ENCODE measurements around the gene THRB. TPM values are rescaled to one million over a fixed set of nuclear protein-coding genes. Genes with fewer than 3 reads are reported as not detected.

Gene THRB
- total RNA-seq, 5 donors from 2014 or later (not counting 1 experiment from before 2014, with no cell fraction given) = 0.03 to 0.29 (median 0.19) TPM; not detected in 2

DNA sequence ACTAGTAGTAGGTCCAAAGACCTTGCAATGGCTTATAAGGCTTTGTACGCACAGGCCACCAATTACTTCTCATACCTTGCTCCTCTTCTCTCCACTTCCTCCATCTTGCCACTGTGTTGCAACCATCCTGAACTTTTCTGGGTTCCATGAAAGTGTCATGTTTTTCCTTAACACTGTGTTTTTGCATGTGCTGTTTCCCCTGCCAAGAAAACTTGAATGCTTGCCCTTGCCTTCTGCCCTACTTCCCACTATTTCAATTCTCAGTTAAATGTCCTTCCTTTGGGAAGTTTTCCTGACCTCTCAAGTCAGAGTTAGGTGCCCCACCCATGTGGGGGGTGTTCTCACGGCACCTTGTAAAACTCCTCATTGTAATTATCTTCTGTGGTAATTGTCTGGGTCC is 182.8 kb downstream of the THRB start:
- Mint-ChIP-seq H3K27ac (no peak overlapping the region), H3K36me3 (no peaks in the 10 kb centered on the region), H3K27me3 (peaks cover 7 to 10% of the 10 kb centered on the region in 2 donors), H3K9me3 (peaks cover 0 to 6% (median 0%) of the 10 kb centered on the region in 3 donors), H3K4me3 (no peak overlapping the region), H3K4me1 (no peaks in the 10 kb centered on the region)
- no peak overlapping the region for H3K4me3 ChIP-seq (ENCODE audit: control insufficient read depth in 1 of 2, extremely low read depth in 1 of 2, low read length in 1 of 2)
- no peak overlapping the region for H3K27ac ChIP-seq (ENCODE audit: low read length)
- no peak for ATAC-seq (replicated peaks in 1 of 4)
- DNase-seq = no peak
- H3K36me3 ChIP-seq (ENCODE audit: control insufficient read depth in 2 of 2, extremely low read depth in 1 of 2, insufficient read depth in 1 of 2, low read length in 1 of 2) = no peaks in the 10 kb centered on the region
- H3K27me3 ChIP-seq (replicated peaks in 1 of 2; ENCODE audit: control insufficient read depth in 2 of 2, extremely low read depth in 1 of 2, insufficient read depth in 2 of 2, low read length in 1 of 2) = no peaks in the 10 kb centered on the region
- no peaks in the 10 kb centered on the region for H3K9me3 ChIP-seq
- 100% methylated on average over 1 of the region's 2 CpGs for WGBS (ENCODE audit: insufficient coverage)
- H3K4me1 ChIP-seq (ENCODE audit: control insufficient read depth in 1 of 2, extremely low read depth in 1 of 2, insufficient read depth in 2 of 2, low read length in 2 of 2) = no peaks in the 10 kb centered on the region
- ChIA-PET POLR2A (no interaction called here), CTCF (no interaction called here)

- Mint-ChIP-seq H3K36me3 (no peaks in the 10 kb centered on the region), H3K27ac (no peak overlapping the region), H3K4me3 (no peak overlapping the region), H3K4me1 (no peaks in the 10 kb centered on the region), H3K27me3 (peaks cover 1 to 3% of the 10 kb centered on the region in 2 donors), H3K9me3 (peaks cover 0 to 6% (median 0%) of the 10 kb centered on the region in 3 donors)
- no peak for DNase-seq
- H3K9me3 ChIP-seq = no peaks in the 10 kb centered on the region
- H3K27ac ChIP-seq (ENCODE audit: low read length) = no peak overlapping the region
- ChIA-PET POLR2A (no interaction called here), CTCF (no interaction called here)
- ATAC-seq (replicated peaks in 1 of 4) = no peak
- no peaks in the 10 kb centered on the region for H3K36me3 ChIP-seq (ENCODE audit: control insufficient read depth in 2 of 2, extremely low read depth in 1 of 2, insufficient read depth in 1 of 2, low read length in 1 of 2)
- H3K27me3 ChIP-seq (replicated peaks in 1 of 2; ENCODE audit: control insufficient read depth in 2 of 2, extremely low read depth in 1 of 2, insufficient read depth in 2 of 2, low read length in 1 of 2) = no peaks in the 10 kb centered on the region
- H3K4me3 ChIP-seq (ENCODE audit: control insufficient read depth in 1 of 2, extremely low read depth in 1 of 2, low read length in 1 of 2) = no peak overlapping the region
- H3K4me1 ChIP-seq (ENCODE audit: control insufficient read depth in 1 of 2, extremely low read depth in 1 of 2, insufficient read depth in 2 of 2, low read length in 2 of 2) = no peaks in the 10 kb centered on the region
These were observed 183.8 kb downstream of the THRB start for GRCh38 chr3:24310887-24311286.

- no peaks in the 10 kb centered on the region for H3K4me1 Mint-ChIP-seq
- H3K4me3 ChIP-seq (ENCODE audit: control insufficient read depth in 1 of 2, extremely low read depth in 1 of 2, low read length in 1 of 2) = no peak overlapping the region
- no peaks in the 10 kb centered on the region for H3K36me3 ChIP-seq (ENCODE audit: control insufficient read depth in 2 of 2, extremely low read depth in 1 of 2, insufficient read depth in 1 of 2, low read length in 1 of 2)
- ATAC-seq (replicated peaks in 1 of 4) = no peak
- H3K36me3 Mint-ChIP-seq = no peaks in the 10 kb centered on the region
- no peaks in the 10 kb centered on the region for H3K9me3 ChIP-seq
- DNase-seq = no peak
- H3K27ac Mint-ChIP-seq = no peak overlapping the region
- ChIA-PET POLR2A (no interaction called here), CTCF (no interaction called here)
- 67% methylated on average over 1 of the region's 3 CpGs for WGBS (ENCODE audit: insufficient coverage)
- no peaks in the 10 kb centered on the region for H3K27me3 Mint-ChIP-seq
- H3K27me3 ChIP-seq (replicated peaks in 1 of 2; ENCODE audit: control insufficient read depth in 2 of 2, extremely low read depth in 1 of 2, insufficient read depth in 2 of 2, low read length in 1 of 2) = peaks cover 0 to 3% of the 10 kb centered on the region in 2 experiments
- H3K9me3 Mint-ChIP-seq = peaks cover 0 to under 1% (median 0%) of the 10 kb centered on the region in 3 donors
- no peak overlapping the region for H3K4me3 Mint-ChIP-seq
- H3K4me1 ChIP-seq (ENCODE audit: control insufficient read depth in 1 of 2, extremely low read depth in 1 of 2, insufficient read depth in 2 of 2, low read length in 2 of 2) = no peaks in the 10 kb centered on the region
- no peak overlapping the region for H3K27ac ChIP-seq (ENCODE audit: low read length)
These were observed 188.1 kb downstream of the THRB start for GRCh38 chr3:24306518-24306917.

DNA sequence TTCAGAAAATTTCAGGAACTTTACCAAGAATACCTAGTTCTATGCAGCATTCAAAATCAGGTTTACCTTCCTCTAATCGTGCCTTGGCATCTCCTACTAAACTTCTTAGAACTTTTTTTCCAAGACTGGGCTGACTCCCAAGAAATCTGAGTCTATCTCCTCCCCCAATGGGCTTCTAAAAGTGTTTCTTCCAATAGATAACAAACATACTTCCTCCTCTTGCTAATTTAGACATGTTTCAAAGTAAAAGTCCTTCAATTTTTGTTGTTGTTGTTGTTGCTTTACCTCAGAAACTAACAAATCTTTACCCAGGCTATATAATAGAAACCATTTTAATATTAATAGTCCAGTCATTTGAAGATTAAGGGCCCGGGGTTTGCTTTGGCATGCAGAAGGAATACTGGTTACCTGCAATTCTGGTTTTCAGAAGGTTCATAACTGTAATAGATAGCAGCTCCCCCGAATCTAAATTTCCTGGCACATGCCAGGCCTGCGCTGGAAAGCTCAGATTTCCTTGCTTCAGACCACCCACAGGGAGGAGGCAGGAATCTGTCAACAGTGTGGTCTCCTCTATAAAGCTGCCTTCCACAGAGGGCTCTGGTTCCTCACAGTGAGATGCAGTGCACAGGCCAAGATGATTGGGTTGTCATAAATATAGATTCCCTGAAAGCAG is 188.7 kb downstream of the THRB start:
- no peaks in the 10 kb centered on the region for H3K9me3 ChIP-seq
- 69% methylated on average over 2 of the region's 4 CpGs for WGBS (ENCODE audit: insufficient coverage)
- no peaks in the 10 kb centered on the region for H3K4me1 ChIP-seq (ENCODE audit: control insufficient read depth in 1 of 2, extremely low read depth in 1 of 2, insufficient read depth in 2 of 2, low read length in 2 of 2)
- no peak overlapping the region for H3K27ac Mint-ChIP-seq
- ATAC-seq (replicated peaks in 1 of 4) (no peak), DNase-seq (no peak)
- peaks cover 0 to 3% of the 10 kb centered on the region in 2 experiments for H3K27me3 ChIP-seq (replicated peaks in 1 of 2; ENCODE audit: control insufficient read depth in 2 of 2, extremely low read depth in 1 of 2, insufficient read depth in 2 of 2, low read length in 1 of 2)
- no peak overlapping the region for H3K4me3 ChIP-seq (ENCODE audit: control insufficient read depth in 1 of 2, extremely low read depth in 1 of 2, low read length in 1 of 2)
- H3K4me1 Mint-ChIP-seq = no peaks in the 10 kb centered on the region
- H3K27ac ChIP-seq (ENCODE audit: low read length) = no peak overlapping the region
- H3K36me3 Mint-ChIP-seq = no peaks in the 10 kb centered on the region
- H3K9me3 Mint-ChIP-seq = no peaks in the 10 kb centered on the region
- ChIA-PET CTCF (no interaction called here), POLR2A (no interaction called here)
- H3K27me3 Mint-ChIP-seq = no peaks in the 10 kb centered on the region
- H3K4me3 Mint-ChIP-seq = no peak overlapping the region
- H3K36me3 ChIP-seq (ENCODE audit: control insufficient read depth in 2 of 2, extremely low read depth in 1 of 2, insufficient read depth in 1 of 2, low read length in 1 of 2) = no peaks in the 10 kb centered on the region

DNA sequence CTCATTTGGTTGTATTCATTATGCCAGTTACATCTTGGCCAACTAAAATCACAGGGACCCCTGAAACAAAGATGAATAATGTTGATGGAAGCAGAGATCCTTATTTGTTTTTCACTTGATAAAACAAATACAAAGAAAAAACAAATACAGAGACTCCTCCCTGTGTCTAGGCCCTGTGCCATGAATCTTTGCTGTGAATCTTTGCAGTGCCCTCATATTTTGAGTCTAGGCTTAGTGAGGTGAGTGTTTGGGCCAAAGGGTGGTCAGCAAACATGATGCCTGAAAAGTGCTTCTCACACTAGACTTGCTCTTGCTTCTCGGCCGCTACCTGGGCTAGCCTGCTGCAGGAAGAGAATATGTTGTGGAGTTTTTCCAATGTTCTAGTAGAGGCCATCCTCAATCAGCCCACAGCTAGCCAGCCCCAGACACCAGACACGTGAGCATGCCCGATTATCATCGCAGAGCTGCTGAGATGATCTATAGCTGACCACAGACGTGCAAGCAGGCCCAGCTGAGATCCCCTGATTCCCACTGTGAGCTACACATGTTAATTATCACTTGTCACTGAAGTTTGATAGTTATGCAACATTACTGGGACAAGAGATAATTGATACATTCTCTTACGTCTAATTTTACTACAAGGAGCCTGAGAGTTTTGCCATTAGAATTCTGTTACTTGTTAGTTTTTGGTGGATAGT is 191.4 kb downstream of the THRB start:
- 77% methylated on average over 4 of the region's 7 CpGs for whole genome bisulfite sequencing (ENCODE audit: insufficient coverage)
- H3K27ac Mint-ChIP-seq = no peak overlapping the region
- H3K4me3 Mint-ChIP-seq = no peak overlapping the region
- no peaks in the 10 kb centered on the region for H3K27me3 Mint-ChIP-seq
- ATAC-seq (replicated peaks in 1 of 4) (no peak), DNase-seq (no peak)
- Histone ChIP-seq H3K4me3 (ENCODE audit: control insufficient read depth in 1 of 2, extremely low read depth in 1 of 2, low read length in 1 of 2) (no peak overlapping the region), H3K4me1 (ENCODE audit: control insufficient read depth in 1 of 2, extremely low read depth in 1 of 2, insufficient read depth in 2 of 2, low read length in 2 of 2) (no peaks in the 10 kb centered on the region), H3K27ac (ENCODE audit: low read length) (no peak overlapping the region), H3K9me3 (no peaks in the 10 kb centered on the region), H3K36me3 (ENCODE audit: control insufficient read depth in 2 of 2, extremely low read depth in 1 of 2, insufficient read depth in 1 of 2, low read length in 1 of 2) (no peaks in the 10 kb centered on the region), H3K27me3 (replicated peaks in 1 of 2; ENCODE audit: control insufficient read depth in 2 of 2, extremely low read depth in 1 of 2, insufficient read depth in 2 of 2, low read length in 1 of 2) (peaks cover 0 to 3% of the 10 kb centered on the region in 2 experiments)
- H3K4me1 Mint-ChIP-seq = no peaks in the 10 kb centered on the region
- ChIA-PET CTCF (no interaction called here), POLR2A (no interaction called here)
- no peaks in the 10 kb centered on the region for H3K9me3 Mint-ChIP-seq
- H3K36me3 Mint-ChIP-seq = no peaks in the 10 kb centered on the region

DNA sequence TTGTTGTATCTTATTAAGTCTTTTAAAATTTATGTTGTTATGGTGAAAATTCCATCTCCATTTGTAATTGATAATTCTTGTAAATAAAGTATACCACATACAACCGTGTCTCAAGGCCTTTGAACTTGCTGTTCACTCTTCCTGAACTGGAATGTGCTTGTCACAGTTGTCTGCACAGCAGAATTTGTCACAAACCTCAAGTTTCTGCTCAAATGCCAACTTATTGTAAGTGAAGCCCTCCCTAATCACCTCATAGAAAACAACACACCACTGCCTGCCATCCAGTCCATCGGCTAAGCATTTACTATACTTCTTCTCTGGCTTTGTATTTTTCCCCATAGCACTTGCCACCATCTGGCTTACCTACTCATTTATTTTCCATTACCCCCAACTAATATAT is 192.3 kb downstream of the THRB start:
- Histone ChIP-seq H3K36me3 (ENCODE audit: control insufficient read depth in 2 of 2, extremely low read depth in 1 of 2, insufficient read depth in 1 of 2, low read length in 1 of 2) (no peaks in the 10 kb centered on the region), H3K9me3 (no peaks in the 10 kb centered on the region), H3K27ac (ENCODE audit: low read length) (no peak overlapping the region), H3K27me3 (replicated peaks in 1 of 2; ENCODE audit: control insufficient read depth in 2 of 2, extremely low read depth in 1 of 2, insufficient read depth in 2 of 2, low read length in 1 of 2) (peaks cover 0 to 3% of the 10 kb centered on the region in 2 experiments), H3K4me1 (ENCODE audit: control insufficient read depth in 1 of 2, extremely low read depth in 1 of 2, insufficient read depth in 2 of 2, low read length in 2 of 2) (no peaks in the 10 kb centered on the region), H3K4me3 (ENCODE audit: control insufficient read depth in 1 of 2, extremely low read depth in 1 of 2, low read length in 1 of 2) (no peak overlapping the region)
- no peaks in the 10 kb centered on the region for H3K4me1 Mint-ChIP-seq
- no peak for DNase-seq
- ChIA-PET CTCF (no interaction called here), POLR2A (no interaction called here)
- ATAC-seq (replicated peaks in 1 of 4) = no peak
- H3K36me3 Mint-ChIP-seq = no peaks in the 10 kb centered on the region
- no peak overlapping the region for H3K27ac Mint-ChIP-seq
- H3K4me3 Mint-ChIP-seq = no peak overlapping the region
- 57% methylated on average over 2 of the region's 2 CpGs for WGBS (ENCODE audit: insufficient coverage)
- no peaks in the 10 kb centered on the region for H3K9me3 Mint-ChIP-seq
- H3K27me3 Mint-ChIP-seq = no peaks in the 10 kb centered on the region
